Endodermal cell (in vitro differentiated cells): ENCODE data around the gene TMEM138. TPM values are rescaled to one million over a fixed set of nuclear protein-coding genes. Genes with fewer than 3 reads are reported as not detected.

Source experiments
- DNase-seq: peaks from one replicate; pipeline ENCODE4 v3.0.0-alpha.2; 2017
- H3K27ac ChIP-seq: 2 replicates; pipeline ENCODE4 v1.5.1; 2013; ENCODE audit warnings: mild to moderate bottlenecking, low read depth, low read length, moderate library complexity
- H3K27me3 ChIP-seq: 2 replicates; pipeline ENCODE4 v1.6.1; 2013; ENCODE audit warnings: mild to moderate bottlenecking, low read length, moderate library complexity; ENCODE audit not compliant: insufficient read depth, control insufficient read depth, poor library complexity, severe bottlenecking
- H3K36me3 ChIP-seq: 2 replicates; pipeline ENCODE4 v1.7.0; 2013; ENCODE audit warnings: mild to moderate bottlenecking, low read length, moderate library complexity; ENCODE audit not compliant: control insufficient read depth, insufficient read depth
- H3K4me1 ChIP-seq: one replicate; pipeline ENCODE4 v1.7.0; 2013; ENCODE audit warnings: low read length; ENCODE audit not compliant: control insufficient read depth, insufficient read depth
- H3K4me3 ChIP-seq: 2 replicates; pipeline ENCODE4 v1.5.1; 2013; ENCODE audit warnings: mild to moderate bottlenecking, low read length, moderate library complexity
- H3K9ac ChIP-seq: 2 replicates; pipeline ENCODE4 v1.6.1; 2013; ENCODE audit warnings: mild to moderate bottlenecking, low read length, moderate library complexity; ENCODE audit not compliant: poor library complexity, severe bottlenecking; ENCODE audit errors: extremely low read depth
- H3K9me3 ChIP-seq: 2 replicates; pipeline ENCODE4 v1.6.1; 2013; ENCODE audit warnings: mild to moderate bottlenecking, low read length, moderate library complexity; ENCODE audit not compliant: control insufficient read depth
- H3K27ac Mint-ChIP-seq: 2 replicates; pipeline ENCODE4 v1.8.0; 2020; ENCODE audit warnings: mixed read lengths
- H3K27me3 Mint-ChIP-seq: 2 replicates; pipeline ENCODE4 v1.8.0; 2021; ENCODE audit warnings: mild to moderate bottlenecking, mixed read lengths; ENCODE audit not compliant: insufficient read depth
- H3K36me3 Mint-ChIP-seq: 2 replicates; pipeline ENCODE4 v1.8.0; 2020; ENCODE audit warnings: low read depth, mixed read lengths
- H3K4me1 Mint-ChIP-seq: 2 replicates; pipeline ENCODE4 v1.8.0; 2020; ENCODE audit warnings: mixed read lengths
- H3K4me3 Mint-ChIP-seq: 2 replicates; pipeline ENCODE4 v1.8.0; 2020; ENCODE audit warnings: mild to moderate bottlenecking, moderate library complexity, mixed read lengths
- H3K9me3 Mint-ChIP-seq: 2 replicates; pipeline ENCODE4 v1.8.0; 2020; ENCODE audit warnings: mild to moderate bottlenecking, mixed read lengths
- WGBS, 2 experiments: methylation state at CpG; one replicate each; pipeline versions ENCODE4 v1.1.5 to v1.1.7; 2013; ENCODE audit warnings: missing lambda C conversion rate in 2 of 2, mixed read lengths in 1 of 2; ENCODE audit not compliant: insufficient coverage in 1 of 2, insufficient read length in 1 of 2; 5-methylcytosine and 5-hydroxymethylcytosine counted together
- total RNA-seq, 2 donors: library from RNA; stranded (reverse); fragmentation: NEBNext Ultra II Directional in 1 of 2; extraction: Animal tissue kit (Norgen Biotek cat#: 25700) in 1 of 2; gene quantifications; 2 replicates in 1 of 2; 3 replicates in 1 of 2; pipeline ENCODE4 v1.2.1, GENCODE V29; 2021
- TF ChIP-seq, protein P1 (sequence below): fragments of 200-600 bp; sonication (generic); conservative IDR thresholded peaks from 2 replicates; pipeline ENCODE4 v1.5.0; 2021; ENCODE audit warnings: antibody characterized with exemption, mild to moderate bottlenecking

Gene TMEM138
- total RNA-seq, 2 donors from 2014 or later: 26.5 to 29.3 TPM

DNA sequence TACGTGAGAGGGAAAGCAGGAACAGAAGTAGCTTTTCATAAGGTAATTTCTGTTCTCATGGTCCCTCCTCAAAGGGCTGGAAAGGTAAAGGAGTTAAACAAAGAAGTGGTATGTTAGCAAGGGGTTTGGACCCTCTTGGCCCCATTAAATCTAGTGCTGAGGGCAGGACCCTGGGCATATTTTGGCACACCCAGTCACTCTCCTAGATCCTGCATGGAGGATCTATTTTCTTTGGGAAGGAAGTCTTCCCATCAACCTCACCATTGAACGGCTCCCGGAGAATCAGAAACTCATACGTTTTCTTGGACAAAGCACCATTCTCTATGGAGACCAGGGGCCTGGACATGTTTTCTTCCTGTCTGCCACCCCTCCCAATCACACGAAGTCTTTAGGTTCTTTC lies 41.9 kb downstream of the TMEM138 start:
- H3K27me3 ChIP-seq: no peaks in the 10 kb centered on the region
- Mint-ChIP-seq H3K4me3 (no peak overlapping the region), H3K27ac (no peak overlapping the region), H3K9me3 (no peaks in the 10 kb centered on the region), H3K27me3 (no peaks in the 10 kb centered on the region), H3K36me3 (peaks cover 58% of the 10 kb centered on the region), H3K4me1 (peaks cover 1% of the 10 kb centered on the region)
- peaks cover 70% of the 10 kb centered on the region for H3K36me3 ChIP-seq
- TF ChIP-seq, protein P1, sequence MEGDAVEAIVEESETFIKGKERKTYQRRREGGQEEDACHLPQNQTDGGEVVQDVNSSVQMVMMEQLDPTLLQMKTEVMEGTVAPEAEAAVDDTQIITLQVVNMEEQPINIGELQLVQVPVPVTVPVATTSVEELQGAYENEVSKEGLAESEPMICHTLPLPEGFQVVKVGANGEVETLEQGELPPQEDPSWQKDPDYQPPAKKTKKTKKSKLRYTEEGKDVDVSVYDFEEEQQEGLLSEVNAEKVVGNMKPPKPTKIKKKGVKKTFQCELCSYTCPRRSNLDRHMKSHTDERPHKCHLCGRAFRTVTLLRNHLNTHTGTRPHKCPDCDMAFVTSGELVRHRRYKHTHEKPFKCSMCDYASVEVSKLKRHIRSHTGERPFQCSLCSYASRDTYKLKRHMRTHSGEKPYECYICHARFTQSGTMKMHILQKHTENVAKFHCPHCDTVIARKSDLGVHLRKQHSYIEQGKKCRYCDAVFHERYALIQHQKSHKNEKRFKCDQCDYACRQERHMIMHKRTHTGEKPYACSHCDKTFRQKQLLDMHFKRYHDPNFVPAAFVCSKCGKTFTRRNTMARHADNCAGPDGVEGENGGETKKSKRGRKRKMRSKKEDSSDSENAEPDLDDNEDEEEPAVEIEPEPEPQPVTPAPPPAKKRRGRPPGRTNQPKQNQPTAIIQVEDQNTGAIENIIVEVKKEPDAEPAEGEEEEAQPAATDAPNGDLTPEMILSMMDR: no peak
- no peak overlapping the region for H3K9ac ChIP-seq
- 96% methylated on average over 4 to 5 of the region's 5 CpGs for WGBS, 2 experiments
- no peaks in the 10 kb centered on the region for H3K9me3 ChIP-seq
- no peak overlapping the region for H3K27ac ChIP-seq
- no peak for DNase-seq
- no peaks in the 10 kb centered on the region for H3K4me1 ChIP-seq
- H3K4me3 ChIP-seq: no peak overlapping the region

DNA sequence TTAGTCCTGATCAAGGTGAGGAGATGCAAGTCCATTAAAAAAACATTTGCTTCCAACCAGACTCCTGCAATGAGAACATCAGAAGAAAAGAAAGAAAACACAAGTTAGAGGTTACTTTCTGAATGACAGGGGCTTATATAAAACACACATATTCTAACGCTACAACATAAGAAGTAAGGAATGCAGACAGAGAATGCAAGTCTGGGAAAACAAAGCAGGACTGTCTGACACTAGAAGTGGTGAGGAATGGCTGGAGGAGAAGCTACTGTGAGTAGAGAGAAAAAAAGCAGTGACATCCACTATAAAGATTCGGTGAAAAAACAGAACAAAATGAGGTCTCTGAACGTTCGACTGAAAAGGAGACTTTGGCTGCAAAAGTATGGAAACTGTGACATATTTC lies 42.5 kb downstream of the TMEM138 start:
- Histone ChIP-seq H3K27ac (no peak overlapping the region), H3K9me3 (no peaks in the 10 kb centered on the region), H3K4me1 (no peaks in the 10 kb centered on the region), H3K4me3 (no peak overlapping the region), H3K36me3 (peaks cover 72% of the 10 kb centered on the region), H3K27me3 (no peaks in the 10 kb centered on the region), H3K9ac (no peak overlapping the region)
- peak overlapping the region; percentile 34 for H3K27ac Mint-ChIP-seq
- H3K4me3 Mint-ChIP-seq: no peak overlapping the region
- DNase-seq: no peak
- TF ChIP-seq, protein P1: no peak
- WGBS, 2 experiments: 91 to 96% methylated on average over 3 to 4 of the region's 4 CpGs
- H3K9me3 Mint-ChIP-seq: no peaks in the 10 kb centered on the region
- no peaks in the 10 kb centered on the region for H3K27me3 Mint-ChIP-seq
- peaks cover 1% of the 10 kb centered on the region for H3K4me1 Mint-ChIP-seq
- peaks cover 61% of the 10 kb centered on the region for H3K36me3 Mint-ChIP-seq

DNA sequence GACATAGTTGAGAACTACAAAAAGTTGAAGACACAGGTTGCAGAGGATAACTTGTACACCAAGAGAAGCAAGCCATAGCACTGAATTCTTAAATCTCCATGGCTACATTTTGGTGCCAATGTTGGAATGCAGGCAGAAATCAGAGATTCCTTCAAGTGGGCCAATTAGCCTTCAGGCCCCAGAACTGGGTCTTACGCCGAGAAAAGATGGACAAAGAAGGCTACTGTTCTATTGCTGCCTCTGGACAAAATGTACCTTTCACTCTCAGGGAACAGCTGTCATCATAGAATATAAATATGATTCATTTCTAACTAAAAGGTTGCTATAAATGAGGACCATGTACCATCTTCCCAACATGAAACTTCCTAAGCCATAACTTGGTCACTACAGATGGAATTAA lies 43.9 kb downstream of the TMEM138 start:
- Mint-ChIP-seq H3K36me3 (peaks cover 76% of the 10 kb centered on the region), H3K27me3 (no peaks in the 10 kb centered on the region), H3K4me1 (peaks cover 1% of the 10 kb centered on the region), H3K27ac (no peak overlapping the region), H3K9me3 (no peaks in the 10 kb centered on the region), H3K4me3 (no peak overlapping the region)
- H3K9ac ChIP-seq: no peak overlapping the region
- TF ChIP-seq, protein P1: no peak
- H3K27ac ChIP-seq: no peak overlapping the region
- no peaks in the 10 kb centered on the region for H3K27me3 ChIP-seq
- WGBS, 2 experiments: 98% methylated on average over 2 of the region's 2 CpGs; no CpG with 5 or more reads in 1 of the 2 experiments
- DNase-seq: no peak
- H3K9me3 ChIP-seq: no peaks in the 10 kb centered on the region
- no peak overlapping the region for H3K4me3 ChIP-seq
- H3K36me3 ChIP-seq: peaks cover 86% of the 10 kb centered on the region
- H3K4me1 ChIP-seq: no peaks in the 10 kb centered on the region
